ENCODE data around the gene MOB2.
"Not testable (repeated sequence)": the region's sequence is repeated elsewhere in the genome, so short reads cannot be mapped to it uniquely, and the experiment has no call there.

Gene MOB2

GRCh38 chr11:1510928-1511327 lies 24.3 kb upstream of the MOB2 start:
- no peak for DNase-seq
- H3K4me1 ChIP-seq = no peaks in the 10 kb centered on the region
- no peaks in the 10 kb centered on the region for H3K9me3 ChIP-seq

GRCh38 chr11:1510351-1510750 lies 23.8 kb upstream of the MOB2 start:
- DNase-seq; H3K9me3 ChIP-seq; H3K27me3 ChIP-seq; H3K4me3 ChIP-seq (ENCODE audit: low read depth, low read length); H3K36me3 ChIP-seq; H3K4me1 ChIP-seq: not testable (repeated sequence)

More at GRCh38 chr11:1510928-1511327, 24.3 kb upstream of the MOB2 start:
- no peak for TF ChIP-seq CTCF (IDR thresholded peaks at IDR 0.05; ENCODE audit: low read depth, low read length)
- Histone ChIP-seq H3K36me3 (no peaks in the 10 kb centered on the region), H3K4me3 (ENCODE audit: low read depth, low read length) (no peak overlapping the region), H3K27me3 (no peaks in the 10 kb centered on the region)

- no peak for DNase-seq
- no peak for TF ChIP-seq CTCF (IDR thresholded peaks at IDR 0.05; ENCODE audit: low read depth, low read length)
- H3K36me3 ChIP-seq = no peaks in the 10 kb centered on the region
- H3K4me3 ChIP-seq (ENCODE audit: low read depth, low read length) = no peak overlapping the region
- H3K4me1 ChIP-seq = no peaks in the 10 kb centered on the region
- H3K27me3 ChIP-seq = no peaks in the 10 kb centered on the region
- H3K9me3 ChIP-seq = no peaks in the 10 kb centered on the region
These were observed 23.2 kb upstream of the MOB2 start for GRCh38 chr11:1509626-1510255.

- Histone ChIP-seq H3K27me3 (no peaks in the 10 kb centered on the region), H3K4me3 (ENCODE audit: low read depth, low read length) (no peak overlapping the region), H3K4me1 (no peaks in the 10 kb centered on the region), H3K9me3 (no peaks in the 10 kb centered on the region), H3K36me3 (no peaks in the 10 kb centered on the region)
- no peak for DNase-seq
- TF ChIP-seq CTCF (IDR thresholded peaks at IDR 0.05; ENCODE audit: low read depth, low read length) = no peak
These were observed 22.4 kb upstream of the MOB2 start for GRCh38 chr11:1508986-1509385.

GRCh38 chr11:1508491-1508891 lies 21.9 kb upstream of the MOB2 start:
- Histone ChIP-seq H3K4me3 (ENCODE audit: low read depth, low read length) (no peak overlapping the region), H3K4me1 (no peaks in the 10 kb centered on the region), H3K36me3 (no peaks in the 10 kb centered on the region), H3K27me3 (no peaks in the 10 kb centered on the region), H3K9me3 (no peaks in the 10 kb centered on the region)
- DNase-seq = no peak
- TF ChIP-seq CTCF (IDR thresholded peaks at IDR 0.05; ENCODE audit: low read depth, low read length) = no peak

GRCh38 chr11:1507381-1508140 lies 21.0 kb upstream of the MOB2 start:
- no peak for TF ChIP-seq CTCF (IDR thresholded peaks at IDR 0.05; ENCODE audit: low read depth, low read length)
- no peaks in the 10 kb centered on the region for H3K4me1 ChIP-seq
- H3K9me3 ChIP-seq = no peaks in the 10 kb centered on the region
- H3K4me3 ChIP-seq (ENCODE audit: low read depth, low read length) = no peak overlapping the region
- no peaks in the 10 kb centered on the region for H3K27me3 ChIP-seq
- no peak for DNase-seq
- no peaks in the 10 kb centered on the region for H3K36me3 ChIP-seq

Data from BE2C (cell line).